Stimulated activated CD8-positive, alpha-beta memory T cell treated with anti-CD3 and anti-CD28 coated beads, Interleukin-4, amount 100 ng/mL, for 24 hours (primary cell): ENCODE results near the gene TNFRSF13B.
"Not testable (repeated sequence)": the region's sequence is repeated elsewhere in the genome, so short reads cannot be mapped to it uniquely, and the experiment has no call there.

Source experiments
- DNase-seq: peaks from one replicate; pipeline ENCODE4 v3.0.0-alpha.2; 2020; ENCODE audit warnings: low read depth

The TNFRSF13B gene

DNA sequence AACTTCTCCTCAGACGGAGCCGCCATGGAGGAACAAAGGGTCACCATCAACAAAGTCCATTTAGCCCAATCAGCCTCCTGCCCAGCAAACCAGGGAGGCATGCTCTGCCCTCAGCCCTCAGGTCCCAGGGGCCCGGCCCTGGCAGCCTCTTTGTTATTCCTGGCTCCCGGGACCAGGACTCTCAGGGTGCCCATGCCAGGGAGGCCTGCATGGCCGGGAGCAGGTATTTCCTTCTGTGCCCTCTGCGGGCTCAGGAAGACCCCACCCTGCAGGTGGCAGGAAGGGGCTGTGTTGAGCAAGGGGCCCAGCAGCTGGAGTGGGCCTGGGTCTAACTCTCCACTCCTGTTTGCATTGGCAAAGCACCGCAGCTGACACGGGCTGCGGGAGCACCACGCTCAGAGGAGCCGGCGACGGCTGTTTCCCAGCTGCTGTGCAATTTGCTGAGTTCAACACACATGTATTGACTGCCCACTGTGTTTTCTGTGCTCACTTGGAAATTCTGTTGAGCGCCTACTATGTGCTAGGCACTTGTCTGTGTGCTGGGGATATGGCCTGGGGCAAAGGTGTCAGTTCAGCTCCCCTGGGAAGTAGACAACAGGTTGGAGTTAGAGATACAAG lies 33.2 kb upstream of the TNFRSF13B start:
- not testable (repeated sequence) for DNase-seq

DNA sequence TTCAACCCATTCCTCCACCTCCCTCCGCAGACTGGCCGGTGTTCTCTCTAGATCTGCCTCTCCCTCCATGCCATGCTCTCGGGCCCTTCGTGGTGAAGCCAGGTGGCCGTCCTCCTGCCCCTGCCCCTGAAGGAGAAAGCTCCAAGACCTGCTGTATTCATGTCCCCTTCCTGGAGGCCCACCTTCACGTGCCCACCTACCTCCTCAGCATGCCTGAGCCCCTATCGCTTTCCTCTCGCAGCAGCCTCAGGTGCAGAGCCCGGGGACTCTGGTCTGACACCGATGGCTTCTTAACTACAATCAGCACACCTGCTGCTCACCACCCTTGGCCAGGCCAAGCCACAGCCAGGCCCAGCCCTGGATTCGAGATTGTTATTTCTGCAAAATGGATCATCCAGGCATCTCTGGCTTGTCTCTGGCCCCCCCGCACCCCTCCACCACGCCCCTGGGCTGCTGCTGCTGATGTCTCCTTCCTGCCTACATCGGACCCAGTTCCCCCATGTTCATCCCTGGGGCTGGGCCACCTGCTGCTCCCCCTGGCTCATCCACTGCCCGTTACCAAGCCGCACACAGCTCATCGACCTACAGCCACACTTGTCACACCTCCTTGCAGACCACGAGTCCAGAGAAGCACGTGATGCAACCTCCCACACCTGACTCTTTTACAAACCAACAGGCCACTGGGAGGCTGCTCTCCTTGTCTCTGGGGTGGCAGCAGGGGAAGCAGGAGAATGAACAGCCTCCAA lies 32.5 kb upstream of the TNFRSF13B start:
- DNase-seq, result no peak

DNA sequence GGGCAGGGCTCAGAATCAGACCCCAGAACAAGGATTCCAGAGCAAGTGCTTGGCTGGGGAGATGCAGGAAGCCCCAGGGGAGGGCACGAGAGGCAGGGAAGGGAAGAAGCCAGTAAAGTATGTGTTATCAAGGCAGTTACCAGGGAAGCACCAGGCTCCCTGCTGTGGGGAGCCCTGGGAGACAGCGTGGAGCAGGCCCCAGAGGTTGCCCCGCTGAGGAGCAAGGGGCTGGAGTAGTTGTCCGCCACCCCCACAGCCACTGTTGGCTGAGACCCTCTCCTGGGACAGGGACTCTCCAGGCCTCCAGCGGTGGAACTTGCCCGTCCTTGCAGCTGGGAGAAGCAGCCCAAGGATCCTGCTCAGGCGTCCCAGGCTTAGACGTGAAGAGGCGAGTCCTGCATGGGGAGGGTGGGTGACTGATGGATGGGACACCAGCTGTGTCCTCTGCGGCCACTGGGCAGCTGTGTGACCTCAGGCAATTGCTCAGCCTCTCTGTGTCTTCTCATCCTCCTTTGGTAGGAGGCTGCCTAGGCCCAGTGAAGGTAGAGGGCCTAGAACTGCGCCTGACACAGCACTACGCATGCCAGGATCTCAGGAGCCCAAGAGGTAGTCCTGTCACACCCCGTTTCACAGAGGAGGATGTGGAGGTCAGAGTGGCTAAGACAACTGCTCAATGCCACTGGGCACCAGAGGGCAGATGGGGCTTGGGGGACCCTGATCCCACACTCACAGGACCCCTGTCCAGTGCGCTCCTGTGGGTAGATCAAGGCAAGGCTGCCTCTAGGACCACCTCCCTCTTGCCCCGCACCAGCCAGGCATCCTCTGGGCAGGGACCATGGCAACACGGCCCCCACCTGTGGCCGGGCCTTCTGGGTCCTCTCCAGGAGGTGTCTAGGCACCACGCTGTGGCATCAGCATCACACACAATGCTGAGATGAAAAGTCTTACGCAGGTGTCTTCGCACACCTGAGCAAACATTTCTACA lies 31.1 kb upstream of the TNFRSF13B start:
- not testable (repeated sequence) for DNase-seq

DNA sequence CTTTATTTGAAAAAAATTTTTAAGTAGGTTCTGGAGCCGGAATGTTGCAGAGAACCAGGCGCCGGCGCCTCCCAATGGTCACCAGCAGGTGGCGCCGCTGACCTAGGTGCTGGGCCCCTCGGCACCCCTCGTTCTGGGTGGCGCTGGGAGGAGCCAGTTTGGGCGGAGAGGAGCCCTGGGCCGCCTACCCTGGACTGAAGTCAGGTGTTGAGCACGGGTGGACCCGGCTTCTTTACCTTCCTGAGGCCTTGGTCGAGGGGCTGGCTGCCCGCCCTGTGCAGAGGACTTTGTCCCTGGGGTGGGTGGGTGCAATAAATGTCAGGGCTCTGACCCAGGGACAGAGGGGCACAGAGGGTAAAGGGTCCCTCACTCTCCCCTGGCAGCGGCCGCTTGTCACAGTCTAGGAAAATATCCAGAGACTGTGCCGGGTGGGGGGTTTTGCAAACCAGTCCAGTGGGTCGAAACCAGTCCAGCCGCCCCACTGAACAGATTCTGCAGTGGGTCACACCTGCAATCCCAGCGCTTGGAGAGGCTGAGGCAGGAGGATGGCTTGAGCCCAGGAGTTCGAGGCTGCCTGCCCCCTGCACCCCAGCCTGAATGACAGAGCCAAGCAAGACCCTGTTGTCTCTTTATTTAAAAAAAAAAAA lies 30.1 kb upstream of the TNFRSF13B start:
- DNase-seq, result peak; percentile 73

DNA sequence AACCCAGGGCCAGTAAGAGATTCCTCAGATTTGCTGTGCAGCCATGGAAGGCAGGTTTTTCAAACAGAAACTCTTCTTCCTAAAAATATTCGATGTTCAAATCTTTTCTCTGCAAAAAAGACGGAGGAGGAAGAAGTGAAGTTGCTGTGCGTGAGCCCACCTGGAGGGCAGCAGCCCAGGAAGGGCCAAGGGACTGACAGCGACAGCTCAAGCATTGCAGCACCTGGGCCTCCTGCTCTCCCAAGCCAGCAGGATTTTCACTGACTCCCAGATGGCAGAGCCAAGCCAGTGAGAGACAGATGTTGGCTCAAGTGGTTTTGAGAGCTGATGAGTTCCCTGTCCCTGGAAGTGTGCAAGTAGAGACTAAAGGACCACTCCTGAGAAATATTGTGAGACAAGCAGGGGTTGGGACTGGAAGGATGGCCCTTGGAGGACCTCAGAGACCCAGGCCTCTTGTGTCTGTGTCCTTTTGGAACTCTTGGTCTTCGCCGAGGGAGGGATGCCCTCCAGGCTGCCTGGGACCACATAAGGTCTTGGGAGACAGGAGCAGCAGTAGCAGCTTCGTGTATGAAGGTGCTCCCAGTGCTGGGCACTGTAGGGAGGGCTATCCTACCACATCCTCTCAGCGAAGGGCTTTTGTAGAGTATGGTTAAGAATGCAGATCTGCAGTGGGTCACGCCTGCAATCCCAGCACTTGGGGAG lies 29.3 kb upstream of the TNFRSF13B start:
- no peak for DNase-seq

DNA sequence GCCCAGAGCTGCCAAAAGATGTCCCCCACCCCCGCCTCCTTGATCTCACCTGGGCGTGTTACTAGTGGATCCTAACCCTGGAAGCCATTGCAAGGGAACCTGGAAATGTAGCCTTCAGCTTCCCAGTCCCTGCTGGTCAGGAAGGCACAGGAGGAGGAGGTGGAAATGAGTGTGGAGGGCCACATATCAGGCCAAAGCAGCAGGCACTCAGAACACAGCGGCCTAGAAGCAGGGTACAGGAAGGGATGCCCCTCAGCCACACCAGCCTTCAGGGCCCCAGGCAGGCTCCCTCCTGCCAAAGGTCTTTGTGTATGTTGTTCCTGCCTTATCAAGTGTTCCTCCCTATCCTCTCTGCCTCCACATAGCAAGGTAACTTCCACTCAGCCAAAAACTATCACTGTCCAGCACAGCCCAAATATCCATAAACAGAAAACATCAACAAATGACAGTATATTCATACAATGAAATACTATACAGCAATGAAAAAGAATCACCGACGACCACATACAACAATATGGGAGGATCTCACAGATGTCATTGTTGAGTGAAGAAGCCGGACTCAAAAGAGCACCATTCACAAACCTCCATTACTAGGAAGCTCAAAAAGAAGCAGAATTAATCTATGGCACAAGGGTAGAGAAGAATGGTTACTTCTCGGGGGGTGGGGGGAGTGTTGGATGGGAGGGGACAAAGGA lies 28.2 kb upstream of the TNFRSF13B start:
- DNase-seq, result no peak

DNA sequence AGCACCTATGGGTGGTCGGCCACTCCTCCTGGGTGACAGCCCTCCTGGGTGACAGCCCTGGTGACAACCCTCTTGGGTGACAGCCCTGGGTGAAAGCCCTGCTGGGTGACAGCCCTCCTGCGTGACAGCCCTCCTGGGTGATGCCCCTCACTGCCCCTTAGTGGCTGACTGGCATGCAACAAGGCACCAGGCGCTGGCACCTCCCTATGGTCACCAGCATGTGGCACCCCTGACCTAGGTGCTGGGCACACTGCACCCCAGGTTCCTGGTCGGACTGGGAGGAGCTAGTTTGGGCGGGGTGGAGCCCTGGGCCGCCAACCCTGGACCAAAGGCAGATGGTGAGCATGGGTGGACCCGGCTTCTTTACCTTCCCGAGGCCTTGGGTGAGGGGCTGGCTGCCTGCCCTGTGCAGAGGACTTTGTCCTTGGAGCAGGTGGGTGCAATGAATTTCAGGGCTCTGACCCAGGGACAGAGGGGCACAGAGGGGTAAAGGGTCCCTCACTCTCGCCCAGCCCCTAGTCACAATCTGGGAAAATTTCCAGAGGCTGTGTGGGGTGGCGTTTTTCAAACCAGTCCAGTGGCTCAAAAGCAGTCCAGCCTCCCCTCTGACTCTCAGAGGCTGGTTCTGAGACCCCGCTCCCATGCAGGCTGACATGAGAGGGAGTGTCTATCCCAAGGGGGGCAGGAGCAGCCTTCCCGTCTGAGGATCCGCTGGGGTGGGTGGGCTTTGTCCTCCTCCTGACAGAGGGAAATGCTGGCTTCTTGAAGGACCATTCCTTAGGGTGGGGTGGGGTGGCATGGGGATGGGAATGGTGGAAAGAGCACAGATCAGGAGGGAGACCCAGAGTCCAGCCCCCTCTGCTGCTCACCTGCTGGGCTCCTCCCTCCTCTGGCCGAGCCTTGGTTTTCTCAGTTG lies 25.9 kb upstream of the TNFRSF13B start:
- peak; percentile 60 for DNase-seq

DNA sequence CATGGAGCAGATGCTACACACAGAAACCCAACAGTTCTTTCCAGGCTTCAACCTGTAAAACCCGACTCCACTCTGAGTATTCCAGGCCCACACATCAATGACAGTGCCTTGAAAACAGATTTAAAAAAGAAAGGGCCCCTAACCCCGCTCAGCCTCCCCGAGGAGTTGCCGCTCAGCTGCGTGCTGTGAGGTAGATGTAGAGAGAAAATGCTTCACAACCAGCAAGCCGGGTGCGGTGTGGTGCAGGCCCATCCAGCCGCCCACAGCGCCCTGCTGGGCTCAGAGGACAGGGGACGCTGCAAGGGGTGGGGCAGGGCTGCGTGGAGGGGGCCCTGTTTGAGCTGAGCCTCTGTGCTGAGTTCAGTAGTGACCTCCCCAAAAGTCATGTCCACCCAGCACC lies 24.8 kb upstream of the TNFRSF13B start:
- DNase-seq, result not testable (repeated sequence)

DNA sequence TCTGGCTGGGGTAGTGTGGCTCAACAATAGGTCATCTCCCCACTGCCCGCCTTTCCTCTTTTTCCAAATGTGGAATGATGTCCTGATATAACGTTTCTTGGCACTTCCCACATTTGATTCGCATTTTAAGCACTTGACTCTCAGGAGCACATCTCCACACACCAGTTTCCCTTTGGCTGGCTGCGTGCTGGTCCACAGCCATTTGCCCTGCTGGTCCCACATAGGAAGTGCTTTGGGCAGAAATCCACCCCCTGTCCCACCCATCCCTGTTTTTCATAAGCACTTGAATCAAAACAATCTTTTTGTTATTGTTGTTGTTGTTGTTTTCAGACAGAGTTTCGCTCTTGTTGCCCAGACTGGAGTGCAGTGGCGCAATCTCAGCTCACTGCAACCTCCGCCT lies 24.0 kb upstream of the TNFRSF13B start:
- DNase-seq, result no peak

DNA sequence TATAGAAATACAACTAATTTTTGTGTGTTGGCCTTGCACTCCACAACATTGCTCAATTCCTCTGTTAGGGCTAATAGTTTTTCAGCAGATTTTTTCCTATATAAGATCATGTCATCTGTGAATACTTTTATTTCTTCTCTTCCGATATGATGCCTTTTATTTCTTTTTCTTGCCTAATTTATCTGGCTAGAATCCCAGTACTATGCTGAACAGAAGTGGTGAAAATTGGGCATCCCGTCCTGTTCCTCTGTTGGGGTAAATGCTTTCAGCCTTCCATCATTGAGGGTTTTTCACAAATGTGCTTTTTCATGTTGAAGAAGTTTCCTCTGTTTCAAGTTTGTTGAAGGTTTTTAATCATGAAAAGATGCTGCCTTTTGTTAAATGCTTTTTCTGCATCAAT lies 22.7 kb upstream of the TNFRSF13B start:
- no peak for DNase-seq

DNA sequence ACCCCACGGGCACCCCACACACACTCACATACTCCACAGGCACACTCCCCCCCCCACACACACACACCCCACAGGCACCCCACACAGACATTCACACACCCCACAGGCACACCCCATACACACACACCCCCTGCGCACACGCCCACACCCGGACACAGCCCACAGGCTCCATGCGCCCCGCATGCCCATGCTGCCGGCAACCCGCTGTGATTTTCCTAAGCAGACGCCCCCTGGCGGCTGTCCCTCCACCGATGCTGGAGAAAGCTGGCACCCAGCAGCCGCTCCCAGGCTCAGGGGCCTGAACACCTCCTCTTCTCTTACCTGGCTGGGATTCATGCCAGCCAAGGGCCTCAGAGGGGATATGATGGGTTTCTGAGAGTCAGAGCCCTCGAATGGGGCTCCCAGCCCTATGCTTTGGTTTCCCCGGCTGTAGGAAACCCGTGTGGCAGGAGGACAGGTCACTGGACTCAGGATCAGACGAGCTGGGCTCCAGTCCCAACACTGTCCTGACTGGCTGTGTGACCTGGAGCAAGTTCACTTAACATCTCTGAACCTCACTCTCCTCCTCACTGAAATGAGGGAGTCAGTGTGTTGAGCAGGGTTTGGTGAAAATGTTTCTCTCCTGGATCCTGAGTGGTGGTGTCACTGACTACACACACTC lies 19.6 kb upstream of the TNFRSF13B start:
- peak; percentile 67 for DNase-seq

DNA sequence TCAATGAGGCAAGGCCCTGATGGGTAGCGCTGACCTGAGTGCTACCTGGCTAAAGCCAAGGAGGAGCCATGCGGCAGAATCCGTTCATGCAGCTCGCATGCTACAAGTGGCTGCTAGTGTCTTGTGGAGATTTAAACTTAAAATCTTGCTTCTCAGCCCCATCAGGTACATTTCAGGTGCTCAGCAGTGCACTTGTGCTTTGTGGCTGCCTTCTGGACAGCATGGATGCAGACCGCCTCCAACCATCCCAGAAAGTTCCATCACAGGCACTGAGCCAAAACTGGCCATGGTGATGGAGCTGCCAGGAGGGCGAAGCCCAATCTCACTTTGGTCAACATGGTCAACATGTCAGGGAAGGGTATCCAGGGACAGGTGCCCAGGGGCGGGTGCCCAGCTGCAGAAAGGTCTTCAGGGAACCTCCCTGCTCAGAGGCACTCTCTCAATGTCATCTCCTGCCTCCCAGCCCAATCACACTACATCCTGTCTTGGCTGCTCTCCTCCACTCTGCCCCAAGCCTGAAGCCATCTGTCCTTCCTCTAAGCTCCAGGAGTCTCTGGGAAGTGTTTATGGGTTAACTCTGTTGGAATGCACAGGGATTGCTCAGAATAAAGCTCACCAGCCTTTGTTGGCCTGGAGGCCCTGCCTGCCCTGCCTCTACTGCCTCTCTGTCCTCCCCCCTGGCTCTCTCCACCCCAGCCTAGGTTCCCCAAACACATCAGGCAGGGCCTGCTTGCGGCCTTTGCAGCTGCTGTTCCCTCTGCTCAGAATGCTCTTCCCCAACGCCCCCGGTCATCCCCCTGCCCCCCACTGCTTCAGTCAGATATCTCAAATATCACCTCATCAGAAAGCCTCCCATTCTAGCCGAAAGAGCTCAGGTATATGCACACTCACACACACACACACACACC lies 18.3 kb upstream of the TNFRSF13B start:
- no peak for DNase-seq

DNA sequence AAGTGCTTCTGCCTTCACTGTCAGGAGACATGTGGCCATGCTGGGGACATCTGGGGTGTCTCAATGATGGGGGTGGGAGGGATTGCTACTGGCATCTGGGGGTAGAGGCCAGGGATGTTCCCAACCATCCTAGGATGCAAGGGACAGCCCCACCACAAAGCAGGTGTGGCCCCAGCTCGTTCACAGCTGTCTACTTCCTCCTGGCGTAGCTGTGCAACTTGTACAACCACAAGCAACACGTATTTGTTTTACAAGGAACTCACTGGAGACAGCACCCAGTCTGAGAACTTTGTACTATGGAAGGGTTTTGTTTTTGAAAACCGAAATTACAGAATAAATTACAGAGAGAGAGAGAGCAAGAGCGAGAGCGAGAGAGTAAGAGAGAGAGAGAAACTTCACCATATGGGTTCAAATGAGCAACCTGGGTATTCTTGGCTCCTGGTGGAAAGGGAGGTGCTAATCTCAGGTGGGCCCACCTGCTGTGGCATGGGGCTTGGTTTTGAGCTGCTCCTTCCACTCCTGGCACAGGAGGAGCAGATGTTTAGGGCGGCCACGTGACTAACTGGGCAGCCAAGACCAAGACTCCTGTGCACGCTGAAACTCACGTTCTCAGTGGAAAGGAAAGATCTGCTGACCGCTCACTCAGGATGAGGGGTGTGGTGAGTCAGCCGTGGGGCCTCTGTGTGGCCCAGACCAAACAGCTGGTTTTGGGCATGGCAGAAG lies 17.5 kb upstream of the TNFRSF13B start:
- DNase-seq, result no peak

DNA sequence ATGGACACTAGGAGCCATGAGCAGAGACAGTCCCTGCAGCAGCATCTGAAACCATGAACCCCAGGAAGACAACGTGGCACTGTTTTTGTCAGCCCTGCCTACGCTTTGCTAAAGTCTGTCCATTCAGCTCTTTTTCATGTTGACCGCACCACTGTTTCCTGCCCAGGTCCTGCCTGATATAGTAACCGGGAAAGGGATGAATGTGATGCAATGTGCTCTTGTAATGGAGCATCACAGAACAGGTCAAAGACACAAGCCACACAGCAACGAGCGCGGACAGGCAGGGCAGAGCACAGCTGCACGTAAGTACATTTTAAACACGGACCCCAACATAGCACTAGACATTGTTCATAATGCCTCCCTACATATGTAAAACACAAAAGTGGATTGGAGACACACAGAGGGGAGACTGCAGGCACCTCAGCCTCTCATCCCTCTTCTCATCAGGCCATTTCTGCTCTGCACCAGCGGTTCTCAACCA lies 16.9 kb upstream of the TNFRSF13B start:
- DNase-seq, result no peak

DNA sequence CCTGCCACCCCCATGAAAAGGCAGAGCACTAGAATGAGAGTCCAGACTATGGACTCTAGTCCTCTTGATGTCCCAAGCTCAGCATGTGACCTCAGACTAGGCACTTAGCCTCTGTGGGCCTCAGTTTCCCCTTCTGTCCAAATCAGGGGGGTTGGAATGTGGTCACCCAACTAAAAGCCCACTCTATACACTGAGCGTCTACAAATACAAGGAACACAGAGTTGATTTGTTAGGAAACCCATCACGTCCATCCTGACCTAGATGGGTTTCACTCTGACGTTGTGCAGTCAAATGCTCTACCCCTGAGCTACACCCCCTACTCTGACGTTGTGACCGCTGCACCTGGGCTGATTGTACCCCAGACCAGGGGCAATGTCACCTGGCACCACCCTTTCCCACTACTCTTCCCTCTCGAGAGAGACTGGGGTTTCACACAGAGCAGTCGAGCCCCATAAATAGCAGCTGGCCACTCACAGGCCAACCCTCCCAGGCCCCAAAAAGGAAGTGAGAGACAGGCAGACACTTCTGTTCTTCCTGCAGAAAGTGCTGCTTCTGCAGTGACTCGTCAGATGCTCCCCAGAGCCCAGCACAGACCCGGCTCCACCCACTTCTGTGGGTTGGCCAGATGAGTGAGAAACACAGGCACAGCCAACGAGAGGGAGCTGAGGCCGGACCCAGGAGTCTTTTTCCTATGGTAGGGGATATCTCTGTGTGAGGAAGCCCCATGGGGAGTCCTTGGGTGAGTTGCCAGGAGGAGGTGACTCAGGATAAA lies 16.1 kb upstream of the TNFRSF13B start:
- peak; percentile 48 for DNase-seq

DNA sequence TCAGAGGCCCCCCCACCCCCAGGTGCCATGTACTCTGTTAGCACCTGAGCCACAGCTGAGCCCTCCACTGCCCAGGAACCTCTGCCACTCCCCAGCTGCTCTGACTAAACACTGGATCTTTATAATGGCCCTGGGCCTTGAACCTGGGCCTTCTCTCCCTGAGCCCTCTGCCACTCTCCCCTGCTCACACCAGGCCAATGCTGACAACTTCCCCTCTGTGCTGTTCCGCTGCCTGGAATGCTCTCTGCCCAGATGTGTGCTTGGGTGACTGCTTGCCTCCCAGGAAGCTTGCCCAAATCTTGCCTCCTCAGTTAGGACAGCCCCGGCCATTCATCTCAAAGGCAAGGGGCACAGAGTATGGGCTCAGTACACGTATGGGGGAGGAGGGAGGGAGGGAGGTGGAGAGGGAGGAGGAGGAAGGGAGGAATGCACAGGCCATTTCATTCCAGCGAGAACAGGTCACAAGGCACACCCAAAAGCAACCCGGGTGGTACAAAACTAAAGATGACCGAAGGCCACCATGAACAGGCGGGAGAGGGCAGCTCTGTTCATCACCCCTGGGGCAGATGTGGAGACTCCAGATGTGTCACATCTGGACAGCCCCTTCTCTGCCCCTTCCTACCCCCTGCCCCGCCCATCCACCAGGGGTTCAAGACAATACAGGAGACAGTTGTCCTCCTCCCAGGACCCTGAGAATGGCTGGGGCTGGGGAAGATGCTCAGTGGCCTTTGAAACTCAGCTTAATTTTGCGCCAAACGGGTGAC lies 15.3 kb upstream of the TNFRSF13B start:
- DNase-seq, result no peak
